Fibroblast of lung (primary cell): Measurements from ENCODE around the gene SLC39A10. TPM values are rescaled to one million over a fixed set of nuclear protein-coding genes. Genes with fewer than 3 reads are reported as not detected.

ENCODE experiments used
- DNase-seq, 2 donors: peaks; one replicate each; pipeline versions ENCODE4 v3.0.0 to v3.0.0-alpha.2; 2010; ENCODE audit warnings: low read depth in 2 of 2
- H2AFZ ChIP-seq: 2 replicates; pipeline ENCODE4 v1.5.1; 2012; ENCODE audit warnings: low read length, control low read depth, inconsistent platforms
- H3K27ac ChIP-seq: 2 replicates; pipeline ENCODE4 v1.5.1; 2011; ENCODE audit warnings: low read length, control low read depth; ENCODE audit not compliant: insufficient read depth
- H3K27me3 ChIP-seq: 2 replicates; pipeline ENCODE4 v1.5.1; 2011; ENCODE audit warnings: mild to moderate bottlenecking, low read length; ENCODE audit not compliant: control insufficient read depth, insufficient read depth
- H3K36me3 ChIP-seq: 2 replicates; pipeline ENCODE4 v1.5.1; 2011; ENCODE audit warnings: low read length; ENCODE audit not compliant: control insufficient read depth, insufficient read depth
- H3K4me1 ChIP-seq: 2 replicates; pipeline ENCODE4 v1.5.1; 2011; ENCODE audit warnings: low read length; ENCODE audit not compliant: control insufficient read depth, insufficient read depth; ENCODE audit errors: extremely low read depth
- H3K4me2 ChIP-seq: 2 replicates; pipeline ENCODE4 v1.5.1; 2011; ENCODE audit warnings: low read length, control low read depth; ENCODE audit not compliant: insufficient read depth; ENCODE audit errors: extremely low read depth
- H3K4me3 ChIP-seq, 4 experiments: fragments of 200-600 bp in 1 of 4; sonication (generic) in 1 of 4; replicated peaks in 1 of 4; 2 replicates each; pipeline ENCODE4 v1.5.1; 2011 to 2016; ENCODE audit warnings: low read length in 4 of 4, low read depth in 3 of 4, mild to moderate bottlenecking in 3 of 4, control low read depth in 2 of 4, inconsistent platforms in 1 of 4, mixed read lengths in 1 of 4; ENCODE audit not compliant: insufficient read depth in 1 of 4; ENCODE audit errors: control extremely low read depth in 1 of 4
- H3K79me2 ChIP-seq: 2 replicates; pipeline ENCODE4 v1.5.1; 2012; ENCODE audit warnings: mild to moderate bottlenecking, low read length, inconsistent platforms; ENCODE audit not compliant: control insufficient read depth, insufficient read depth
- H3K9ac ChIP-seq: 2 replicates; pipeline ENCODE4 v1.5.1; 2011; ENCODE audit warnings: mild to moderate bottlenecking, low read length, control low read depth; ENCODE audit not compliant: insufficient read depth
- H3K9me3 ChIP-seq: 2 replicates; pipeline ENCODE4 v1.5.1; 2012; ENCODE audit warnings: low read depth, low read length; ENCODE audit not compliant: control insufficient read depth, insufficient read depth
- H4K20me1 ChIP-seq: 2 replicates; pipeline ENCODE4 v1.5.1; 2011; ENCODE audit warnings: low read length; ENCODE audit not compliant: control insufficient read depth, insufficient read depth; ENCODE audit errors: extremely low read depth
- CTCF ChIP-seq, 2 donors: IDR thresholded peaks in 1 of 2; conservative IDR thresholded peaks in 1 of 2; 1 replicate in 1 of 2; 2 replicates in 1 of 2; pipeline ENCODE4 v1.5.1; 2011 to 2012; ENCODE audit warnings: low read length in 2 of 2, control low read depth in 1 of 2, inconsistent platforms in 1 of 2, low read depth in 1 of 2, mild to moderate bottlenecking in 1 of 2
- EZH2 ChIP-seq: IDR thresholded peaks from 2 replicates; pipeline ENCODE4 v1.5.1; 2012; ENCODE audit warnings: low read length, control low read depth, mild to moderate bottlenecking; ENCODE audit errors: missing control alignments
- polyA plus RNA-seq, 2 donors: library from polyadenylated mRNA; depleted of rRNA in 1 of 2; stranded (reverse) in 1 of 2; unstranded in 1 of 2; fragments of >200 nt; gene quantifications; 2 replicates each; pipeline ENCODE4 v1.2.1, GENCODE V29; 2011 to 2012; ENCODE audit warnings: missing spikeins in 1 of 2
- total RNA-seq: library from RNA; depleted of rRNA; stranded (reverse); fragments of >200 nt; gene quantifications from 2 replicates; pipeline ENCODE4 v1.2.1, GENCODE V29; 2014

Gene SLC39A10
- total and polyA plus RNA-seq, 2 donors (not counting 1 experiment from before 2014, with no cell fraction given), result 36.9 to 77.0 TPM

- Histone ChIP-seq H3K9me3 (no peaks in the 10 kb centered on the region), H3K27ac (no peak overlapping the region), H3K27me3 (no peaks in the 10 kb centered on the region), H3K4me1 (no peaks in the 10 kb centered on the region), H3K9ac (no peak overlapping the region), H3K4me3 (no peak overlapping the region), H2AFZ (no peak overlapping the region), H3K36me3 (no peaks in the 10 kb centered on the region), H3K4me2 (no peak overlapping the region), H4K20me1 (no peaks in the 10 kb centered on the region), H3K79me2 (no peaks in the 10 kb centered on the region)
- DNase-seq, result peak in 1 of 2 donors; percentile 62
- no peak for TF ChIP-seq EZH2
Measured at GRCh38 chr2:195741191-195741590, 84.2 kb downstream of the SLC39A10 start.

- Histone ChIP-seq H3K79me2 (no peaks in the 10 kb centered on the region), H3K36me3 (no peaks in the 10 kb centered on the region), H2AFZ (no peak overlapping the region), H3K27ac (no peak overlapping the region), H3K9me3 (no peaks in the 10 kb centered on the region), H3K4me1 (no peaks in the 10 kb centered on the region), H3K27me3 (no peaks in the 10 kb centered on the region), H3K4me3 (no peak overlapping the region), H4K20me1 (no peaks in the 10 kb centered on the region), H3K4me2 (no peak overlapping the region), H3K9ac (no peak overlapping the region)
- DNase-seq, result peak in 1 of 2 donors; percentile 45
- TF ChIP-seq EZH2, result no peak
- no peak for TF ChIP-seq CTCF (conservative IDR thresholded peaks at IDR 0.05 in 1 of 2, IDR thresholded peaks at IDR 0.05 in 1 of 2; ENCODE audit: low read depth in 1 of 2, low read length in 2 of 2)
Measured at GRCh38 chr2:195756218-195756942, 99.4 kb downstream of the SLC39A10 start.

GRCh38 chr2:195758846-195759245 is 101.8 kb downstream of the SLC39A10 start:
- DNase-seq, result no peak
- H3K4me1 ChIP-seq, result no peaks in the 10 kb centered on the region
- H3K4me3 ChIP-seq, result no peak overlapping the region
- H3K4me2 ChIP-seq, result no peak overlapping the region
- H3K9me3 ChIP-seq, result no peaks in the 10 kb centered on the region
- TF ChIP-seq EZH2, result no peak
- TF ChIP-seq CTCF (conservative IDR thresholded peaks at IDR 0.05 in 1 of 2, IDR thresholded peaks at IDR 0.05 in 1 of 2; ENCODE audit: low read depth in 1 of 2, low read length in 2 of 2), result no peak
- H4K20me1 ChIP-seq, result no peaks in the 10 kb centered on the region
- H3K27me3 ChIP-seq, result no peaks in the 10 kb centered on the region
- no peak overlapping the region for H2AFZ ChIP-seq
- H3K9ac ChIP-seq, result no peak overlapping the region
- H3K79me2 ChIP-seq, result no peaks in the 10 kb centered on the region
- no peak overlapping the region for H3K27ac ChIP-seq
- H3K36me3 ChIP-seq, result no peaks in the 10 kb centered on the region
